GM08714 (cell line): ENCODE measurements around the gene IQSEC3.
"Not testable (repeated sequence)": the region's sequence is repeated elsewhere in the genome, so short reads cannot be mapped to it uniquely, and the experiment has no call there.

Source experiments
- H3K4me3 ChIP-seq: fragments of 200-500 bp; sonication (Bioruptor generic); 2 replicates; pipeline ENCODE4 v1.5.1; 2014; ENCODE audit warnings: mild to moderate bottlenecking, low read length, inconsistent platforms
- ZNF274 ChIP-seq: IDR thresholded peaks from 2 replicates; pipeline ENCODE4 v1.6.1; 2012; ENCODE audit warnings: mild to moderate bottlenecking, low read depth, low read length

Gene IQSEC3

DNA sequence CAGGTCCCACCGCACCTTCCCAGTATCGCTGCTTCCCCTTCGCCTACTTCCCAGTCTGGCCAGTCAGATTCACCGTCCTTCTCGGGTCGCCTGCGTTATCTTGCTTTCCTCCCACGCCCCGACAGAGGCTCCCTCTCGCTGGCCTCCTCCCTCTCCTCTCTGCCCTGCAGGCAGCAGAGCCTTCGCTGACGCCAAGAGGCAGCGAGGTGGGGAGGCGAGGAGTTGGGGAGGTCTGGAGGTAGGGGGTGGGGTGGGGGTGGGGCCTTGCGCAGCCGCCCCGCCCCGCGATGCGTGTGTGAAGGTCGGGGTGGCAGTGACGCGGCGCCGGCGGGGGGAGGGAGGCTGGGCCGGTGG, at the start of gene IQSEC3:
Gene IQSEC3 (plus strand): TSS at position 340 of the 354 bp plus-strand sequence. CDS start 116 bp downstream, outside the sequence.
- H3K4me3 ChIP-seq: not testable (repeated sequence)

- not testable (repeated sequence) for H3K4me3 ChIP-seq
Observed at GRCh38 chr12:17370-18340, 48.9 kb upstream of the IQSEC3 start.

- H3K4me3 ChIP-seq: not testable (repeated sequence)
Observed at GRCh38 chr12:18821-19567, 47.6 kb upstream of the IQSEC3 start.

DNA sequence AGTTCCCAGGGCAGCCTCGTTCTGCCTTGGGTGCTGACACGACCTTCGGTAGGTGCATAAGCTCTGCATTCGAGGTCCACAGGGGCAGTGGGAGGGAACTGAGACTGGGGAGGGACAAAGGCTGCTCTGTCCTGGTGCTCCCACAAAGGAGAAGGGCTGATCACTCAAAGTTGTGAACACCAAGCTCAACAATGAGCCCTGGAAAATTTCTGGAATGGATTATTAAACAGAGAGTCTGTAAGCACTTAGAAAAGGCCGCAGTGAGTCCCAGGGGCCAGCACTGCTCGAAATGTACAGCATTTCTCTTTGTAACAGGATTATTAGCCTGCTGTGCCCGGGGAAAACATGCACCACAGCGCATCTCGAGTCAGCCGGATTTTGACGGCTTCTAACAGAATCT, 46.7 kb upstream of the IQSEC3 start:
- H3K4me3 ChIP-seq: not testable (repeated sequence)

DNA sequence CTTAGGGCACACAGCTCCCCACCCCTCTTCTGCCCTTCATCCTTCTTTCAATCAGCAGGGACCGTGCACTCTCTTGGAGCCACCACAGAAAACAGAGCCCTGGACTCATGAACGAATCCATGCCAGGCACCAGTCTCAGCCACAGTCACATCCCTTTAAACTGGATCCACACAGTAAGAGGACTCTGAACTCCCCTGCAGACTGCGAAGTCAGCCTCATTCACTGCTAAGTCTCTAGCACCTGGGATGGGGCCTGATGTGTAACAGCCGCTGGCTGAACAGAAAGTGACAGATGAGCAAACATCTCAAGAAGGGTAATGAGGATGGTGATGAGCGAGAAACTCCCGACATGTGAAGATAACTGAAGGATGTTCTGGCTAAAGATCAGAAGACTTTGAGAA, 45.8 kb upstream of the IQSEC3 start:
- TF ChIP-seq ZNF274: no peak
- no peak overlapping the region for H3K4me3 ChIP-seq

DNA sequence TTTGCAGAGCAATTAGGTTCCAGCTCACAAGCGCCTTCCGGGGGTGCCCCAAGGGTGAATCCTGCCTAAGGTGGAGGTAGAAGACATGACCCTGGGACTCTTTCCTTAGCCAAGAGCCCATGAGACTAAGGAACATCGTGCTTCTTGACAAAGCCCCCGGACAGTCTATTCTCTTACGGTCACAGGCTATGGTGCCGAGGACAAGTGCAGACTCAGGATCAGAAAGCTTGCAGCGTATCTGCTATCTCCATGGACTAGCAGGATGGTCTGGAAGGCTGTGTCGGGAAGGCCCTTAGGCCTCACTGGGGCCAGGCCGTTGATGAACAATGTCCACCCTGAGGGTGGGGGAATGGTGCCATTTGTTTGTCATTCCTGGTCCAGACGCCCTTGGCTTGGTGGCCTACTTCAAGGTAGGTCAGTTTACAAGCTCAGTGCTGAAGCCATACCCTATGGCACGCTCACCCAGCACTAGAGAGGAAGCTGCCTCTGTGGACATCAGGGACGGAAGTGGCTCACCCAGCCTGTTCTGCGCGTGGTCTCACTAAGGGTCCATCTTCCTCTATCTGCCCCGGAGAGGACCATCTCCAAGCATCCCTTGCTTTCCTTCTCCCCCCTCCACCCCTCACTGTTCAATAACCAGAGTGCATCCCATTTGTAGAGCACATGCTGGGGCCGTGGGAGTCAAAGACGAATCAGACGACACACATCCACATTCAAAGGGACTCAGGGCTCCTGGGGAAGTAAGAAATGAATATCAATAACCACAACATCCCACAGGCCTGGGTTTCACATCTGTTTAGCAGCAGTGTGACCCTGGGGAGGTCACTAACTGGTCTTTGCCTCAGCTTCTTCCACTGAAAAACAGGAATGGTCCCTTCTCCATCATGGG, 45.0 kb upstream of the IQSEC3 start:
- no peak overlapping the region for H3K4me3 ChIP-seq
- TF ChIP-seq ZNF274: no peak

DNA sequence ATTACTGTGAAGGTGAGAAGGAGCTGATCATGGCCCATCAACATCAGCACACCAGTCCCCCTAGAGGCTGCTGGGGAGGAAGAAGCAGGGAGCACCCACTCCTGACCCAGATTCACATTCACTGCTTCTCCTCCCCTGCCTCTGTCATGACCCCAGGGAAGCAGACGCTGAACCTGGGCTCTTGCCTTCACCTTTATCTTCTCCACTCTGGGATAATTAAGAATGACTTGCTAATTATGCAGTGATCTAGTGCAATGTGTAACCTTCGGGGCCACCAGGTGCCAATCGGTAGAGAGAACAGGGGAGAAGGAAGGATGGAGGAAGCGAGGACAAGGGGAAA, 44.4 kb upstream of the IQSEC3 start:
- H3K4me3 ChIP-seq: no peak overlapping the region
- TF ChIP-seq ZNF274: no peak

- TF ChIP-seq ZNF274: no peak
Observed at GRCh38 chr12:22530-23201, 43.9 kb upstream of the IQSEC3 start.

DNA sequence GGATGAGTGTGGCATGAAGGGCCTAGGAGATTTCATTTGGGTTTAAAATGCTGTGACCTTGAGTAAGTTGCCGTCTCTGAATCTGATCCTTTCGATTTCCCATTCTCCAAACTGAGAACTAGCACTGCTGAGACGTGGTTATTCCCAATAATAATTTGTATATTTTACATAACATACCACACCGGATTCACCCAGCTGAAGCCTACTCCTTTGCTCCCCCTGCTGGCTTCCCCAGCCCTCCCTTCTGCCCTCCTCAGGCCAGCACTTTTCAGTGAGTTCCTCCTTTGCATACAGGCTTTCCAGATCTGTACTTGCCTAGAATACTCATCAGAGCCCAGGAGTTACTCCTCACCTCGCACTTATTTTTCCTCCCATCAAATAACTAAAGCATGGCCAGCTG, 38.7 kb upstream of the IQSEC3 start:
- H3K4me3 ChIP-seq: not testable (repeated sequence)

More at GRCh38 chr12:22530-23201, 43.9 kb upstream of the IQSEC3 start:
- H3K4me3 ChIP-seq: no peak overlapping the region

- H3K4me3 ChIP-seq: not testable (repeated sequence)
Observed at GRCh38 chr12:38775-39174, 27.8 kb upstream of the IQSEC3 start.

- H3K4me3 ChIP-seq: not testable (repeated sequence)
Observed at GRCh38 chr12:39555-40265, 26.9 kb upstream of the IQSEC3 start.

DNA sequence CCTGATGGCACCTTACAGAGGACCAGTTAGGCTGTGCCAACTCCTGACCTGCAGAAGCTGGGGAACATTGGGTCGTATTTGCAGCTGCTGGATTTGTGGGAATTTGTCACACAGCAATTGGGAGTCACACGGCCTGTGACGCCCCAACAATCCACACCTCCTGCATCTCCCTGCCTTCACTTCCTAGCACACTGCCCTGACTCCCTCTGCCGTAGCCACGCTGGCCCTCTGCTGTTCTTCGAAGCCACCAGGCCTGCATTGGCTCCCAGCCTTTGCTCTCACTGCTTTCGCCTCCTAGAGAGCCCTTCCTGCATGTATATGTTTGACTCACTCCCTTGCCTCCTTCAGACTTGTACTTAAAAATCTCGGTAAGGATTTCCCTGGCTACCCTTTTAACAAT, 22.2 kb upstream of the IQSEC3 start:
- H3K4me3 ChIP-seq: not testable (repeated sequence)

- not testable (repeated sequence) for H3K4me3 ChIP-seq
Observed at GRCh38 chr12:45235-45990, 21.2 kb upstream of the IQSEC3 start.

GRCh38 chr12:45991-46358, 20.6 kb upstream of the IQSEC3 start:
- not testable (repeated sequence) for H3K4me3 ChIP-seq

GRCh38 chr12:46542-46941, 20.0 kb upstream of the IQSEC3 start:
- H3K4me3 ChIP-seq: not testable (repeated sequence)

GRCh38 chr12:47699-48226, 18.8 kb upstream of the IQSEC3 start:
- not testable (repeated sequence) for H3K4me3 ChIP-seq

- H3K4me3 ChIP-seq: not testable (repeated sequence)
Observed at GRCh38 chr12:49149-49548, 17.4 kb upstream of the IQSEC3 start.

DNA sequence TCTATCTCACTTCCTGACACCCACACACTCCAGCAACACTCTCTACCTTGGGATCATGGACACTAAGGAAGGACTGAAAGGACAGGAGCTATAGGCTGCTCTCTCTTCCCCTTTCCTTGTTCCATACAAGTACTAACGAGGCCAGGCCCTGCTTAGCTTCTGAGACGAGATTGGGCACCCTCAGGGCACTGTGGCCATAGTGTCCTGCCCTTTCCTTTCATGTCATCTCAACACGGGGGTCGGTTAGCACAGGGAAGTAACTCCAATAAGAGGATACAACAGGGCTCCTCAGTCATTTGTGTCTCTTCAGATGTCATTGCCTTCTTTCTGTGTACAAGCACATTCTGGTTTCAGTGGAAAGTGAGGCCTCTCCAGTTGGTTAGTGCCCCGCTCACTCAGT, 15.5 kb upstream of the IQSEC3 start:
- H3K4me3 ChIP-seq: not testable (repeated sequence)

- H3K4me3 ChIP-seq: not testable (repeated sequence)
Observed at GRCh38 chr12:51962-52361, 14.6 kb upstream of the IQSEC3 start.
